Peyer's patch (tissue), 4 donors: ENCODE results near the gene CIPC.
A peak's percentile ranks its signal among the peaks of the same experiment; 100 is the strongest.

Source experiments
- POLR2A ChIP-seq, 2 donors: fragments of 450-650 bp; IDR thresholded peaks; one replicate each; pipeline ENCODE4 v1.5.1; 2017; ENCODE audit warnings: antibody characterized with exemption in 2 of 2, mild to moderate bottlenecking in 2 of 2, moderate library complexity in 2 of 2
- TF ChIP-seq, protein P1 (sequence below), 6 experiments: fragments of 450-650 bp in 4 of 6; fragments of 200-600 bp in 2 of 6; sonication (generic) in 1 of 6; IDR thresholded peaks; one replicate each; pipeline ENCODE4 v1.5.1; 2017 to 2019; ENCODE audit warnings: antibody characterized with exemption in 6 of 6, mild to moderate bottlenecking in 3 of 6, moderate library complexity in 1 of 6

DNA sequence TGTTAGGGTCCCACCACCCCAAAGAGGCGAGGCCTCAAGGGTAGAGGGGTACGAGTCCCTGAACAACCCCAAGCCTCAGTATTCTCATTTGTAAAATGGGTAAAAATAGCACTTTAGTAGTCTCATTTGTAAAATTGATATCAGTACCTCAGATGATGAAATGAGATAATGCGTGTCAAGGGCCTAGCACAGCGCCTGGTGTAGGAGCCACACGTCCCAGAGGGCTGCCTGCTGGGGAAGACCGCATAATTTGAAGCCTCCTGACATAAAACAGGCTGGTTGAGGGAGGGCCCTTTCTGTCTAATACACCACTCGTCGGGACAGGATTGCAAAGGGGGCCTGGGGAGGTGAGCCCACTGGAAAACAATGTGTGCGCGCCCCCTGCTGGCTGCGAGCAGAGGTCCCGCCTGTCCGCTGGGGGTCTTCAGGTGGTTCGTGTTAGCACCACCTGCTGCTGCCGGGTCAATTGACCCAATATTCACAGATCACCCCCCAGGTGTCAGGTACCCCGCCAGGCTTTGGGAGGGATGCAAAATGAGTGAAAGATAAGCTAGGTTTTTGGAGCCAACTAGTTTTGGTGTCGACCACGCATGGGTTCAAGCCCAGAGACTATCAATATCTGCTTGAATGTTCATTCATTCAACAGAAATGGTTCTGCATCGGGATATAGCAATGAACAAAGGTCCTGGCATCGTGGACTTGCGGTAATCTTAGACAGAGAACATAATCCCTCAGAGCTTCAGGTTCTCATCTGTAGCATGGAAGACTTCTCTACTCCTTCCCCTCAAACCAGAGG is 44.8 kb upstream of the CIPC start:
- TF ChIP-seq, protein P1, sequence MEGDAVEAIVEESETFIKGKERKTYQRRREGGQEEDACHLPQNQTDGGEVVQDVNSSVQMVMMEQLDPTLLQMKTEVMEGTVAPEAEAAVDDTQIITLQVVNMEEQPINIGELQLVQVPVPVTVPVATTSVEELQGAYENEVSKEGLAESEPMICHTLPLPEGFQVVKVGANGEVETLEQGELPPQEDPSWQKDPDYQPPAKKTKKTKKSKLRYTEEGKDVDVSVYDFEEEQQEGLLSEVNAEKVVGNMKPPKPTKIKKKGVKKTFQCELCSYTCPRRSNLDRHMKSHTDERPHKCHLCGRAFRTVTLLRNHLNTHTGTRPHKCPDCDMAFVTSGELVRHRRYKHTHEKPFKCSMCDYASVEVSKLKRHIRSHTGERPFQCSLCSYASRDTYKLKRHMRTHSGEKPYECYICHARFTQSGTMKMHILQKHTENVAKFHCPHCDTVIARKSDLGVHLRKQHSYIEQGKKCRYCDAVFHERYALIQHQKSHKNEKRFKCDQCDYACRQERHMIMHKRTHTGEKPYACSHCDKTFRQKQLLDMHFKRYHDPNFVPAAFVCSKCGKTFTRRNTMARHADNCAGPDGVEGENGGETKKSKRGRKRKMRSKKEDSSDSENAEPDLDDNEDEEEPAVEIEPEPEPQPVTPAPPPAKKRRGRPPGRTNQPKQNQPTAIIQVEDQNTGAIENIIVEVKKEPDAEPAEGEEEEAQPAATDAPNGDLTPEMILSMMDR (IDR thresholded peaks at IDR 0.05) = peak; percentile 86 to 97 (median 94)
- no peak for TF ChIP-seq POLR2A (IDR thresholded peaks at IDR 0.05)
